Sigmoid colon (tissue), 7 donors: ENCODE measurements around the gene CNTN5. TPM values are rescaled to one million over a fixed set of nuclear protein-coding genes. Genes with fewer than 3 reads are reported as not detected.

ENCODE experiments used
- DNase-seq: peaks from one replicate; pipeline ENCODE4 v3.0.0-alpha.2; 2019
- H3K27ac ChIP-seq, 4 donors: fragments of 200-600 bp; sonication (generic); one replicate each; pipeline ENCODE4 v1.5.1; 2016 to 2019; ENCODE audit warnings: mild to moderate bottlenecking in 1 of 4
- H3K27me3 ChIP-seq, 3 donors: fragments of 200-600 bp; sonication (generic); one replicate each; pipeline ENCODE4 v1.5.1; 2019; ENCODE audit warnings: mild to moderate bottlenecking in 1 of 3
- H3K36me3 ChIP-seq, 4 donors: fragments of 200-600 bp; sonication (generic); one replicate each; pipeline ENCODE4 v1.5.1; 2016 to 2019
- H3K4me1 ChIP-seq, 4 donors: fragments of 200-600 bp; sonication (generic); one replicate each; pipeline ENCODE4 v1.5.1; 2017 to 2019
- H3K4me3 ChIP-seq, 4 donors: fragments of 200-600 bp; sonication (generic); one replicate each; pipeline ENCODE4 v1.5.1; 2017 to 2019; ENCODE audit warnings: mild to moderate bottlenecking in 2 of 4, moderate library complexity in 1 of 4
- H3K9me3 ChIP-seq, 4 donors: fragments of 200-600 bp in 3 of 4; sonication (generic) in 3 of 4; one replicate each; pipeline versions ENCODE4 v1.5.1 to v1.6.1; 2013 to 2019
- EP300 ChIP-seq, 4 donors: sonication (generic); formaldehyde crosslinking; IDR thresholded peaks; one replicate each; pipeline ENCODE4 v1.6.1; 2017; ENCODE audit warnings: antibody characterized with exemption in 4 of 4
- POLR2A ChIP-seq, 2 donors: fragments of 450-650 bp; IDR thresholded peaks; one replicate each; pipeline ENCODE4 v1.6.1; 2016; ENCODE audit warnings: antibody characterized with exemption in 2 of 2, mild to moderate bottlenecking in 2 of 2, moderate library complexity in 2 of 2
- POLR2AphosphoS5 ChIP-seq, 4 donors: sonication (generic); formaldehyde crosslinking; IDR thresholded peaks; one replicate each; pipeline ENCODE4 v1.6.1; 2017; ENCODE audit warnings: antibody characterized with exemption in 4 of 4
- WGBS, 2 donors: extraction: QIAGEN DNeasy Blood & Tissue Kit; methylation state at CpG; one replicate each; pipeline ENCODE4 v1.1.7; 2013; 5-methylcytosine and 5-hydroxymethylcytosine counted together
- intact Hi-C: fragments of 100-400 bp; cut with DNase I; formaldehyde crosslinking; loops from one replicate; pipeline ENCODE4 v1.15.1; 2023
- polyA plus RNA-seq, 3 donors: library from polyadenylated mRNA; stranded (reverse); fragments of 200-250 nt; gene quantifications; one replicate each; pipeline ENCODE4 v1.2.3, GENCODE V29; 2013
- total RNA-seq, 4 donors: library from RNA; depleted of rRNA; stranded (reverse); fragments of >200 nt; gene quantifications; one replicate each; pipeline ENCODE4 v1.1.0, GENCODE V29; 2016
- TF ChIP-seq, protein P1 (sequence below), 4 experiments: fragments of 450-650 bp in 3 of 4; fragments of 200-600 bp in 1 of 4; IDR thresholded peaks; one replicate each; pipeline ENCODE4 v1.5.1; 2016 to 2019; ENCODE audit warnings: antibody characterized with exemption in 4 of 4, mild to moderate bottlenecking in 3 of 4, moderate library complexity in 2 of 4
- donor health status: healthy with polysubstance abuse.
- donor health status: Bipolar disorder and iron deficiency.
- donor health status: healthy.

CNTN5 gene
- total and polyA plus RNA-seq, 7 donors = 0.13 to 0.36 (median 0.16) TPM; not detected in 2

DNA sequence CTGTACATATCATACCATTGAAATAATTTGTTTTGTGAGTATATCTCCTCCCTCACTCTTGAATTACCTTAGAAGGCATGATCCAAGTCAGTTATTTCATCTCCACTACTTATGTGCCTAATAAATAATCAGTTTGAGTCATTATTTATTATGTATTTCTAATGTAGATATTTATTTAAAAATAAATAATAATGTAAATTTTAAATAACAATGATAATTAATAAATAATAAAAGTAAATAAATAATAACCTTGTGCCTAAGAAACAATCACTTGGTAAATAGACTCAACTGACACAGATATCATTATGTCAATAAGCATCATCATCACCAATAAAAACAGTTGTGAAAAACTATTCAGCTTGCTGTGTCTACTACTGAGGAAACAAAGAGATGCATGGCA lies 213.8 kb downstream of the CNTN5 start:
- no peak for DNase-seq

DNA sequence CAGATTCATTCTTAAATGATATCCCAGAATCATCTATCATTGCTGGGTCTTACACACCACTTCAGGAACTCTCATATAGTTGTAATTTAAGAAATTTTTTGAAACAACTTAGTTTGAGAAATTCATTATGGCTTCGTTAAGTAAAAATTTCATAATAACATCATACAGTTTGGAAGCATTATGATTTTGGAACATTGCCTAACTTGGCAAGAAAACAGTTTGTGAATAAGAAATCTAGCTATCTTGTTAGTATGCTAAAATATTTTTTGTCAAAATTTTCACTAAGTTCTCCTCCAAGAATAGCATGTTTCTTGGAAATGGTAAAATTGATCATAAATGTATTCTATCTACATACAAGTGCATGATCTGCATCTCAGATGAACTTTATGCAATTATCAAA lies 217.7 kb downstream of the CNTN5 start:
- no peak overlapping the region for H3K4me3 ChIP-seq
- no peak overlapping the region for H3K27ac ChIP-seq
- H3K27me3 ChIP-seq = no peaks in the 10 kb centered on the region
- WGBS, 2 donors = 76 to 84% methylated on average over 1 of the region's 1 CpG
- intact Hi-C loops = no loop called here
- no peaks in the 10 kb centered on the region for H3K36me3 ChIP-seq
- H3K9me3 ChIP-seq = no peaks in the 10 kb centered on the region
- DNase-seq = no peak
- H3K4me1 ChIP-seq = no peaks in the 10 kb centered on the region
- no peak for TF ChIP-seq POLR2AphosphoS5 (IDR thresholded peaks at IDR 0.05)
- TF ChIP-seq, protein P1, sequence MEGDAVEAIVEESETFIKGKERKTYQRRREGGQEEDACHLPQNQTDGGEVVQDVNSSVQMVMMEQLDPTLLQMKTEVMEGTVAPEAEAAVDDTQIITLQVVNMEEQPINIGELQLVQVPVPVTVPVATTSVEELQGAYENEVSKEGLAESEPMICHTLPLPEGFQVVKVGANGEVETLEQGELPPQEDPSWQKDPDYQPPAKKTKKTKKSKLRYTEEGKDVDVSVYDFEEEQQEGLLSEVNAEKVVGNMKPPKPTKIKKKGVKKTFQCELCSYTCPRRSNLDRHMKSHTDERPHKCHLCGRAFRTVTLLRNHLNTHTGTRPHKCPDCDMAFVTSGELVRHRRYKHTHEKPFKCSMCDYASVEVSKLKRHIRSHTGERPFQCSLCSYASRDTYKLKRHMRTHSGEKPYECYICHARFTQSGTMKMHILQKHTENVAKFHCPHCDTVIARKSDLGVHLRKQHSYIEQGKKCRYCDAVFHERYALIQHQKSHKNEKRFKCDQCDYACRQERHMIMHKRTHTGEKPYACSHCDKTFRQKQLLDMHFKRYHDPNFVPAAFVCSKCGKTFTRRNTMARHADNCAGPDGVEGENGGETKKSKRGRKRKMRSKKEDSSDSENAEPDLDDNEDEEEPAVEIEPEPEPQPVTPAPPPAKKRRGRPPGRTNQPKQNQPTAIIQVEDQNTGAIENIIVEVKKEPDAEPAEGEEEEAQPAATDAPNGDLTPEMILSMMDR (IDR thresholded peaks at IDR 0.05) = no peak
- no peak for TF ChIP-seq EP300 (IDR thresholded peaks at IDR 0.05)
- TF ChIP-seq POLR2A (IDR thresholded peaks at IDR 0.05) = no peak

More for the DNA sequence above, 213.8 kb downstream of the CNTN5 start:
- H3K4me1 ChIP-seq = no peaks in the 10 kb centered on the region
- intact Hi-C loops = no loop called here
- H3K4me3 ChIP-seq = no peak overlapping the region
- H3K27me3 ChIP-seq = no peaks in the 10 kb centered on the region
- peaks cover 0 to 4% (median 0%) of the 10 kb centered on the region in 4 donors for H3K9me3 ChIP-seq
- H3K27ac ChIP-seq = no peak overlapping the region
- H3K36me3 ChIP-seq = no peaks in the 10 kb centered on the region
- TF ChIP-seq, protein P1 (IDR thresholded peaks at IDR 0.05) = no peak
- TF ChIP-seq EP300 (IDR thresholded peaks at IDR 0.05) = no peak
- no peak for TF ChIP-seq POLR2AphosphoS5 (IDR thresholded peaks at IDR 0.05)
- TF ChIP-seq POLR2A (IDR thresholded peaks at IDR 0.05) = no peak

DNA sequence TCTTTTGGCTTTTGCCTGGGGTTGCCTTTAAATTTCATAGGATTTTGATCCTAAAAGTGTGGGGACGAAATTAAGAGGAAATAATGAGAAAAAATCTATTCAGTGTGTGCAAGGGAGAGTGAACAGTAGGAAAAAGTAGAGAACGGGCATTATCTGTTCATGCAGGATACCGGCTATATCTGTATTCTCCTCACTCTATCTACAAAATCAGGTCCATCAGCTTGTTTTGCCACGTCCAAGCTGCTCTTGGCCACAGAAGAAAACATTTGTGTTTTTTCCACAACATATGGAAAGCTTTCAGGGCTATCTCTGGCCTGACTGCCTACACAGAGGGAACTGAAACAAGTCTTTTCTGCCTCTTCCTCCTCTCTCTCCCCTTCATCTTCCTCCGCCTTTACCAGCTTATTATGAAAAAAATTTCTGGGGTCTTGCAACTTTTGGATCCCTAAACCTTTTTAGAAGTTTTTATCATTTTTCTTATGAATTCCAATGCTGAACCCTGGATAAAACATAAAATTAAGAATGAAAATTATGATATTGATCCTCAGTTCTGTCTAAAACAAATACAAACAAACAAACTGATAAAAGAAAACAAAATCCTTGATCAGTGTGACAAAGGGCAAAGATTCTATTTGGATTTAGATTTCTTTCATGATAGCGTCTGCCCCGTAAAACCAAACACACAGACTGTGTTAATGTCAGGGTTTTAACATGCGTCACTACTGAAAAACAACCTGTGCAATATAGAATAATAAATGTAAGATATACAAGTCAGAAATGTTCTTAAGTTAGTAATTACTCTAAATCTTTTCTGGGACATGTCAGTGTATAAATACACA lies 219.7 kb downstream of the CNTN5 start:
- intact Hi-C loops = no loop called here
- no peak for DNase-seq
- TF ChIP-seq, protein P1 (IDR thresholded peaks at IDR 0.05) = no peak
- TF ChIP-seq EP300 (IDR thresholded peaks at IDR 0.05) (no peak), POLR2A (IDR thresholded peaks at IDR 0.05) (no peak), POLR2AphosphoS5 (IDR thresholded peaks at IDR 0.05) (no peak)
- Histone ChIP-seq H3K4me3 (no peak overlapping the region), H3K36me3 (no peaks in the 10 kb centered on the region), H3K27ac (no peak overlapping the region), H3K9me3 (no peaks in the 10 kb centered on the region), H3K27me3 (no peaks in the 10 kb centered on the region), H3K4me1 (no peaks in the 10 kb centered on the region)
- WGBS, 2 donors = 52 to 73% methylated on average over 8 of the region's 8 CpGs

DNA sequence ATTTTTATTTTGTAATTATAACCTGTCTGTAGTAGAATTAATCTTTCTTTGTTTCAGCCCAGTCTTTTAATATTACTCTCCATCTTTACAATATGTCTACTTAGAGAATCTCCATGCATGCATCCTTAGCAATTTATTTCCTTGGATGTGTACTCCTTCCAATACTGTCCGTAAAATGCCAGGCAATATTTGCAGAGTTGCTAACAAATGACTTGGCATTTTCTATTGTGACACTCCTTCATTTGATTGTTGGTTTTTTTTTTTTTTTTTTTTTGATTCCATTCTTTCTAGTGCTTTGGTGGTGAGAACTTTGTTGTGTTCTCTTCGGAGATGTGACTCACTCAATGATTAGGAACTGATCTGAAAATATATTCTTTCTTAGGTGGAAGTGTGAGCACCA lies 220.3 kb downstream of the CNTN5 start:
- intact Hi-C loops = no loop called here
- no peaks in the 10 kb centered on the region for H3K4me1 ChIP-seq
- 47 to 74% methylated on average over 2 of the region's 2 CpGs for WGBS, 2 donors

More for the DNA sequence above, 220.3 kb downstream of the CNTN5 start:
- Histone ChIP-seq H3K27me3 (no peaks in the 10 kb centered on the region), H3K27ac (no peak overlapping the region), H3K4me3 (no peak overlapping the region), H3K36me3 (no peaks in the 10 kb centered on the region), H3K9me3 (no peaks in the 10 kb centered on the region)
- DNase-seq = no peak
- no peak for TF ChIP-seq POLR2AphosphoS5 (IDR thresholded peaks at IDR 0.05)
- TF ChIP-seq POLR2A (IDR thresholded peaks at IDR 0.05) = no peak
- TF ChIP-seq, protein P1 (IDR thresholded peaks at IDR 0.05) = no peak
- no peak for TF ChIP-seq EP300 (IDR thresholded peaks at IDR 0.05)
